ENCODE measurements around the gene PTPRM. TPM values are rescaled to one million over a fixed set of nuclear protein-coding genes. Genes with fewer than 3 reads are reported as not detected.

Gene PTPRM
- total RNA-seq, 1 experiment from 2014 or later = 6.2 TPM

DNA sequence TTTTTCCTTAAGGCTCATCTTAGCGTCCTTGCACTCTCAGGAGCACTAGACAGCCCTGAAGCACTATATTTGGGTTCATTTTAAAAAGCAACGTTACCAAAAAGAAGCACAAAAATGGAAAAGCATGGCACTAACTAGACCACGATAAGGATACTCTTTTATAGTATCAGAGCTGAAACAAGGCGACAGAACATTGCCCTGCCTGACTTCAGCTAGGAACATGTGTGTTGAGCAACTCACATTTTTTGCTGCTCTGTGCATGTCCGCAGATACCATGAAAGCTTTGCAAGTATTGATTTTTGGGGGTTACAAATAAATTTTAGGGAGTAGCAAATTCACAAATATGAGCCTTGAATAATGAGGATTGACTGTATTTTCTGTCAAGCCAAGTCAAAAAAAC lies 332.0 kb downstream of the PTPRM start:
- H4K5ac ChIP-seq (ENCODE audit: insufficient read length, low read depth, low read length) = no peak overlapping the region
- no peak overlapping the region for H3T11ph ChIP-seq (ENCODE audit: low read length)
- no peaks in the 10 kb centered on the region for H3K79me2 ChIP-seq (ENCODE audit: insufficient read depth, low read length)
- Mint-ChIP-seq H3K9me3 (no peaks in the 10 kb centered on the region), H3K4me1 (peaks cover 16 to 27% of the 10 kb centered on the region in 2 experiments), H3K4me3 (no peak overlapping the region), H3K27me3 (ENCODE audit: low read depth) (no peaks in the 10 kb centered on the region; the same call in 1 of the 2 replicates), H3K27ac (no peak overlapping the region), H3K36me3 (ENCODE audit: insufficient read depth in 1 of 3, low read depth in 3 of 3) (no peaks in the 10 kb centered on the region)
- no peak overlapping the region for H3K18ac ChIP-seq (ENCODE audit: insufficient read length, low read depth, low read length)
- no peak overlapping the region for H2BK120ac ChIP-seq (ENCODE audit: low read depth, low read length, poor library complexity, severe bottlenecking)
- no peak for DNase-seq
- H4K8ac ChIP-seq (replicated peaks; ENCODE audit: insufficient read length, low read depth, low read length) = no peak overlapping the region
- H3K27ac ChIP-seq (ENCODE audit: insufficient read length, low read depth, low read length) = no peak overlapping the region
- no peak overlapping the region for H3K14ac ChIP-seq (ENCODE audit: insufficient read depth, low read length)
- no peak overlapping the region for H3K23ac ChIP-seq (ENCODE audit: insufficient read length, low read depth, low read length)
- no peaks in the 10 kb centered on the region for H3K27me3 ChIP-seq (ENCODE audit: insufficient read depth, low read length)
- no peak overlapping the region for H3K56ac ChIP-seq (ENCODE audit: insufficient read length, low read depth, low read length)
- no peak overlapping the region for H3K9ac ChIP-seq (ENCODE audit: extremely low read depth, insufficient read length, low read length)
- H2AK5ac ChIP-seq (ENCODE audit: insufficient read length, low read length) = no peak overlapping the region
- no peak overlapping the region for H4K91ac ChIP-seq (ENCODE audit: insufficient read length, low read depth, low read length)
- H3K79me1 ChIP-seq (ENCODE audit: insufficient read depth, low read depth, low read length, poor library complexity, severe bottlenecking) = no peaks in the 10 kb centered on the region
- TF ChIP-seq CTCF (conservative IDR thresholded peaks at IDR 0.05) = no peak
- no CpG with 5 or more reads among the region's 5 CpGs for WGBS (ENCODE audit: extremely low coverage, insufficient read length, low lambda C conversion rate)
- H2BK15ac ChIP-seq (ENCODE audit: low read depth, low read length) = no peak overlapping the region
- H3K4me2 ChIP-seq (ENCODE audit: insufficient read depth, insufficient read length, low read length) = no peak overlapping the region
- no peak overlapping the region for H2BK20ac ChIP-seq (ENCODE audit: low read depth, low read length, poor library complexity, severe bottlenecking)
- no peak overlapping the region for H2AFZ ChIP-seq (ENCODE audit: low read length)
- H2BK5ac ChIP-seq (ENCODE audit: insufficient read length, low read length) = no peak overlapping the region
- H3K4ac ChIP-seq (ENCODE audit: low read depth, low read length) = no peak overlapping the region
- no peaks in the 10 kb centered on the region for H4K20me1 ChIP-seq (ENCODE audit: control insufficient read depth, insufficient read depth, insufficient read length)
- no peaks in the 10 kb centered on the region for H3K23me2 ChIP-seq (ENCODE audit: insufficient read length, low read depth, low read length, poor library complexity, severe bottlenecking)
- H3K4me1 ChIP-seq (ENCODE audit: insufficient read depth, low read length) = no peaks in the 10 kb centered on the region; the same call in 1 of the 2 replicates
- no peaks in the 10 kb centered on the region for H3K9me3 ChIP-seq (ENCODE audit: control insufficient read depth, low read depth, low read length)
- H2BK12ac ChIP-seq (ENCODE audit: insufficient read length, low read depth, low read length) = no peak overlapping the region
